HCT116 (cell line): Measurements from ENCODE around the gene FKBP14. TPM values are rescaled to one million over a fixed set of nuclear protein-coding genes. Genes with fewer than 3 reads are reported as not detected.

Experiments used
- ATAC-seq: fragments of 200-7000 bp; cut with Tn5 transposase; 2 replicates; pipeline ENCODE4 v1.9.1; 2020; ENCODE audit warnings: mild to moderate bottlenecking, moderate library complexity
- BruUV-seq: library from RNA; stranded (reverse); fragments of 400-500 nt; replicated peaks from 2 replicates; lab custom pipeline; 2021; lab: Mats Ljungman, UMichigan
- CTCF ChIA-PET: fragments of 300-600 bp; sonication (Branson Sonifier 250); formaldehyde crosslinking; loops from one replicate; lab custom pipeline; 2021; ENCODE audit warnings: antibody characterized with exemption; lab: Charles Lee
- POLR2A ChIA-PET: fragments of 300-600, 350-600 bp; sonication (Branson Sonifier 250); formaldehyde crosslinking; loops from one replicate; lab custom pipeline; 2021; ENCODE audit warnings: antibody characterized with exemption; lab: Charles Lee
- RAD21 ChIA-PET, 2 experiments: fragments of 300-600 bp; sonication (Branson Sonifier 250); formaldehyde crosslinking; loops; one replicate each; lab custom pipeline; 2023; ENCODE audit warnings: low total read pairs in 2 of 2; ENCODE audit not compliant: uncharacterized antibody in 2 of 2, unreplicated experiment in 2 of 2, low non-redundant PET in 1 of 2; lab: Charles Lee
- DNase-seq: peaks from one replicate; pipeline ENCODE4 v3.0.0-alpha.2; 2010; ENCODE audit warnings: low read depth, low spot score
- H2AFZ ChIP-seq: fragments of 200-600 bp; shearing (Covaris generic), sonication (generic); 2 replicates; pipeline ENCODE4 v1.6.1; 2017; ENCODE audit warnings: low read depth, mixed run types, mixed read lengths, antibody characterized with exemption, low read length; ENCODE audit not compliant: poor library complexity, severe bottlenecking
- H3K27ac ChIP-seq: 2 replicates; pipeline ENCODE4 v1.5.1; 2012; ENCODE audit warnings: low read depth, low read length
- H3K27me3 ChIP-seq: fragments of 200-600 bp; sonication (generic); 2 replicates; pipeline ENCODE4 v1.6.1; 2016; ENCODE audit warnings: mixed run types, low read length, mixed read lengths; ENCODE audit not compliant: insufficient read depth
- H3K36me3 ChIP-seq, 2 experiments: fragments of 200-500 bp in 1 of 2; fragments of 200-600 bp in 1 of 2; sonication (Bioruptor generic) in 1 of 2; sonication (generic) in 1 of 2; 2 replicates each; pipeline versions ENCODE4 v1.5.1 to v1.6.1; 2014 to 2016; ENCODE audit warnings: low read length in 2 of 2, inconsistent platforms in 1 of 2, mixed read lengths in 1 of 2, mixed run types in 1 of 2; ENCODE audit not compliant: insufficient read depth in 2 of 2, control insufficient read depth in 1 of 2
- H3K4me1 ChIP-seq, 2 experiments: fragments of 200-600 bp in 1 of 2; sonication (generic) in 1 of 2; 2 replicates each; pipeline versions ENCODE4 v1.5.1 to v1.6.1; 2012 to 2017; ENCODE audit warnings: low read length in 2 of 2, inconsistent platforms in 1 of 2, mild to moderate bottlenecking in 1 of 2, mixed read lengths in 1 of 2, mixed run types in 1 of 2, moderate library complexity in 1 of 2; ENCODE audit not compliant: insufficient read depth in 2 of 2, control insufficient read depth in 1 of 2
- H3K4me2 ChIP-seq: fragments of 200-600 bp; sonication (generic); 2 replicates; pipeline ENCODE4 v1.6.1; 2017; ENCODE audit warnings: mixed run types, low read length, mixed read lengths
- H3K4me3 ChIP-seq, 2 experiments: fragments of 200-600 bp in 1 of 2; sonication (generic) in 1 of 2; replicated peaks in 1 of 2; 2 replicates each; pipeline ENCODE4 v1.5.1; 2011 to 2016; ENCODE audit warnings: low read length in 2 of 2, control low read depth in 1 of 2, low read depth in 1 of 2, mild to moderate bottlenecking in 1 of 2, mixed read lengths in 1 of 2, mixed run types in 1 of 2
- H3K79me2 ChIP-seq: fragments of 200-600 bp; sonication (generic); 2 replicates; pipeline ENCODE4 v1.6.1; 2017; ENCODE audit warnings: mild to moderate bottlenecking, mixed run types, low read length, moderate library complexity, mixed read lengths; ENCODE audit not compliant: insufficient read depth
- H3K9ac ChIP-seq: fragments of 200-600 bp; sonication (generic); 2 replicates; pipeline ENCODE4 v1.6.1; 2016; ENCODE audit warnings: low read length, mixed read lengths
- H3K9me2 ChIP-seq: fragments of 200-600 bp; sonication (generic), shearing (Covaris generic); 2 replicates; pipeline ENCODE4 v1.6.1; 2017; ENCODE audit warnings: mixed run types, mild to moderate bottlenecking, moderate library complexity; ENCODE audit not compliant: insufficient read depth
- H3K9me3 ChIP-seq, 2 experiments: fragments of 200-500 bp in 1 of 2; fragments of 200-600 bp in 1 of 2; sonication (Bioruptor generic) in 1 of 2; sonication (generic) in 1 of 2; 2 replicates each; pipeline ENCODE4 v1.6.1; 2014 to 2017; ENCODE audit warnings: low read length in 2 of 2, mixed read lengths in 2 of 2, inconsistent platforms in 1 of 2, low read depth in 1 of 2, mild to moderate bottlenecking in 1 of 2, mixed run types in 1 of 2, moderate library complexity in 1 of 2; ENCODE audit not compliant: control insufficient read depth in 1 of 2, insufficient read depth in 1 of 2
- H4K20me1 ChIP-seq: fragments of 200-600 bp; sonication (generic), shearing (Covaris generic); 2 replicates; pipeline ENCODE4 v1.6.1; 2017; ENCODE audit warnings: mixed run types, mild to moderate bottlenecking, moderate library complexity; ENCODE audit not compliant: insufficient read depth
- CTCF ChIP-seq, 3 experiments: fragments of 200-600 bp in 1 of 3; sonication (generic) in 1 of 3; IDR thresholded peaks in 2 of 3; conservative IDR thresholded peaks in 1 of 3; 2 replicates each; pipeline ENCODE4 v1.5.1; 2012 to 2017; ENCODE audit warnings: low read depth in 2 of 3, low read length in 2 of 3, antibody characterized with exemption in 1 of 3, borderline replicate concordance in 1 of 3, control low read depth in 1 of 3, mild to moderate bottlenecking in 1 of 3, mixed read lengths in 1 of 3, mixed run types in 1 of 3, moderate library complexity in 1 of 3; ENCODE audit not compliant: insufficient read depth in 1 of 3
- EGR1 ChIP-seq: IDR thresholded peaks from 2 replicates; pipeline ENCODE4 v1.6.1; 2012; ENCODE audit warnings: low read depth
- EZH2 ChIP-seq: fragments of 200-600 bp; sonication (generic); IDR thresholded peaks from 2 replicates; pipeline ENCODE4 v1.6.1; 2017; ENCODE audit warnings: antibody characterized with exemption, mixed run types
- EZH2phosphoT487 ChIP-seq: fragments of 200-600 bp; IDR thresholded peaks from 2 replicates; pipeline ENCODE4 v1.6.1; 2018; ENCODE audit warnings: antibody characterized with exemption, borderline replicate concordance
- MAX ChIP-seq: IDR thresholded peaks from 2 replicates; pipeline ENCODE4 v1.6.1; 2012
- POLR2A ChIP-seq: IDR thresholded peaks from 2 replicates; pipeline ENCODE4 v1.7.0; 2011; ENCODE audit warnings: borderline replicate concordance; ENCODE audit not compliant: insufficient read depth, insufficient read length; ENCODE audit errors: extremely low read depth
- RAD21 ChIP-seq: IDR thresholded peaks from 2 replicates; pipeline ENCODE4 v1.6.1; 2012; ENCODE audit warnings: low read depth, mild to moderate bottlenecking
- SIN3A ChIP-seq: IDR thresholded peaks from 2 replicates; pipeline ENCODE4 v1.6.1; 2012; ENCODE audit warnings: low read depth
- SP1 ChIP-seq: IDR thresholded peaks from 2 replicates; pipeline ENCODE4 v1.6.1; 2012; ENCODE audit warnings: low read depth
- SRF ChIP-seq: IDR thresholded peaks from 2 replicates; pipeline ENCODE4 v1.6.1; 2012; ENCODE audit warnings: low read depth
- TCF7L2 ChIP-seq: IDR thresholded peaks from 2 replicates; pipeline ENCODE4 v1.7.0; 2011; ENCODE audit warnings: borderline replicate concordance, inconsistent platforms; ENCODE audit not compliant: insufficient read depth, insufficient read length; ENCODE audit errors: extremely low read depth
- ZBTB33 ChIP-seq: IDR thresholded peaks from 2 replicates; pipeline ENCODE4 v1.6.1; 2011; ENCODE audit warnings: mild to moderate bottlenecking, low read length, moderate library complexity; ENCODE audit not compliant: insufficient replicate concordance; ENCODE audit errors: extremely low read depth
- ZFX ChIP-seq: fragments of 450-650 bp; IDR thresholded peaks from 2 replicates; pipeline ENCODE4 v1.6.1; 2017
- intact Hi-C: fragments of 100-400 bp; cut with micrococcal nuclease; formaldehyde crosslinking; loops from 2 replicates; pipeline ENCODE4 v1.10.0; 2022
- total RNA-seq: library from RNA; stranded (reverse); gene quantifications from one replicate; pipeline ENCODE4 v1.2.1, GENCODE V29; 2021; ENCODE audit not compliant: unreplicated experiment
- TF ChIP-seq, protein P1 (sequence below): IDR thresholded peaks from 2 replicates; pipeline ENCODE4 v1.6.1; 2012

FKBP14 gene
- total RNA-seq, 1 experiment from 2014 or later: 13.6 TPM

DNA sequence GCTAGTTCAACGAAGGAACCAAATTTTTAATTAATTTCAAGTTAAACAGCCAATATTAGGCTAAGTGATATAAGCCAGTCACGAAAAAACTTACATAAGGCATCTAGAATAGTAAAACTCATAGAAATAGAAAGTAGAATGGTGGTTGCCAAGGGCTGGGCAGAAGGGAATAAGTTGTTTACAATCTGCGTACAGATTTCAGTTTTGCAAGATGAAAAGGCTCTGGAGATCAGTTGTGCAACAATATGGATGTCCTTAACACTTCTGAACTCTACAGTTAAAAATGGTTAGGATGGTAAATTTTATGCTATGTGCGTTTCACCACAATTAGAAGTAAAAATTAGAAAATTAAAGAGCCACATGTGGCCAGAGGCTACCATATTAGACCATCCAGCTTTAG, 50.2 kb downstream of the FKBP14 start:
- no peaks in the 10 kb centered on the region for H3K9me3 ChIP-seq
- H3K4me1 ChIP-seq: no peaks in the 10 kb centered on the region
- BruUV-seq: no TSS peak
- no peak overlapping the region for H3K9ac ChIP-seq
- ATAC-seq (no peak), DNase-seq (no peak)
- ChIA-PET CTCF (no interaction called here), POLR2A (no interaction called here), RAD21 (no interaction called here)
- H3K4me2 ChIP-seq: no peak overlapping the region
- H4K20me1 ChIP-seq: peaks cover 6% of the 10 kb centered on the region; the same call in 1 of the 2 replicates
- H2AFZ ChIP-seq: no peak overlapping the region
- TF ChIP-seq SIN3A (no peak), POLR2A (no peak), ZFX (no peak), TCF7L2 (no peak), SRF (no peak), RAD21 (no peak)
- no peak overlapping the region for H3K4me3 ChIP-seq
- no peaks in the 10 kb centered on the region for H3K9me2 ChIP-seq
- H3K27me3 ChIP-seq: no peaks in the 10 kb centered on the region
- H3K36me3 ChIP-seq: no peaks in the 10 kb centered on the region
- intact Hi-C loops: no loop called here
- peaks cover 94% of the 10 kb centered on the region for H3K79me2 ChIP-seq
- no peak overlapping the region for H3K27ac ChIP-seq

DNA sequence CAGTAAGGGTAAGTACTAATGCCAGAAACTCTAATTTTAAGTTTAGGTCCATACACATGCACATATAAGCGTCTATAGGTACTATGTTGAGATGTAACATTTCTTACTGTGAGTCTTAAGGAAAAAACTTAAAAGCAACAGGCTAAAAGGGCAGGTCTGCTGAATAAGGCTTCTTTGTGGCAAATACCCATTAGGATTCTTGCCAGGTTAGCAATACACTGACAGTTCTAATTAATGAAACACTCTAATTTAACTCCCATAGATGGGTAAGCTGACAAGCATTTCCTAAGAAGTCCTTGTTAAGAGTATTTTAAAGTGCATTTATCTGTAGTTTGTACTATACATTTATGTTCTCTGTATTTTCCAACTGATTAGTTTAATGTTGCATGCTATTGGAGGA, 50.9 kb downstream of the FKBP14 start:
- H3K27ac ChIP-seq: no peak overlapping the region
- H2AFZ ChIP-seq: no peak overlapping the region
- ChIA-PET CTCF (no interaction called here), RAD21 (no interaction called here), POLR2A (no interaction called here)
- no peak overlapping the region for H3K4me3 ChIP-seq
- DNase-seq: no peak
- H3K79me2 ChIP-seq: peaks cover 95% of the 10 kb centered on the region
- H4K20me1 ChIP-seq: peaks cover 6% of the 10 kb centered on the region; the same call in 1 of the 2 replicates
- no peak for TF ChIP-seq EGR1
- no peak for TF ChIP-seq TCF7L2
- TF ChIP-seq SP1: no peak
- TF ChIP-seq, protein P1, sequence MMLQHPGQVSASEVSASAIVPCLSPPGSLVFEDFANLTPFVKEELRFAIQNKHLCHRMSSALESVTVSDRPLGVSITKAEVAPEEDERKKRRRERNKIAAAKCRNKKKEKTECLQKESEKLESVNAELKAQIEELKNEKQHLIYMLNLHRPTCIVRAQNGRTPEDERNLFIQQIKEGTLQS: no peak
- TF ChIP-seq CTCF (IDR thresholded peaks at IDR 0.05 in 2 of 3, conservative IDR thresholded peaks at IDR 0.05 in 1 of 3; ENCODE audit: borderline replicate concordance in 1 of 3, insufficient read depth in 1 of 3, low read depth in 2 of 3, low read length in 2 of 3): no peak
- no peak for TF ChIP-seq MAX
- no peak for TF ChIP-seq EZH2phosphoT487
- TF ChIP-seq EZH2: no peak
- no peak for TF ChIP-seq ZBTB33
- no peaks in the 10 kb centered on the region for H3K36me3 ChIP-seq
- H3K9ac ChIP-seq: no peak overlapping the region
- no peaks in the 10 kb centered on the region for H3K9me2 ChIP-seq
- BruUV-seq: no TSS peak
- peaks cover under 1 to 5% of the 10 kb centered on the region in 2 experiments; a peak in 3 of 4 replicates for H3K4me1 ChIP-seq
- H3K4me2 ChIP-seq: no peak overlapping the region
- no peak for ATAC-seq
- H3K9me3 ChIP-seq: no peaks in the 10 kb centered on the region
- H3K27me3 ChIP-seq: no peaks in the 10 kb centered on the region
- intact Hi-C loops: no loop called here
